H1 (cell line): ENCODE measurements around the gene ZNF524. TPM values are rescaled to one million over a fixed set of nuclear protein-coding genes. Genes with fewer than 3 reads are reported as not detected.

ENCODE experiments used
- CHD2 ChIP-seq: IDR thresholded peaks from 2 replicates; pipeline ENCODE4 v1.6.1; 2012; ENCODE audit warnings: low read length, improper control_type of control experiment
- CHD7 ChIP-seq: fragments of 300-600 bp; sonication (generic); IDR thresholded peaks from 2 replicates; pipeline ENCODE4 v1.7.1; 2012; ENCODE audit warnings: low read length, moderate library complexity, mild to moderate bottlenecking, inconsistent platforms; ENCODE audit not compliant: insufficient replicate concordance
- EP300 ChIP-seq, 2 experiments: IDR thresholded peaks; 1 replicate in 1 of 2; 2 replicates in 1 of 2; pipeline ENCODE4 v1.6.1; 2011 to 2012; ENCODE audit warnings: low read depth in 2 of 2, low read length in 2 of 2, mild to moderate bottlenecking in 2 of 2, borderline replicate concordance in 1 of 2, inconsistent platforms in 1 of 2, moderate library complexity in 1 of 2
- POLR2A ChIP-seq, 2 experiments: IDR thresholded peaks; 1 replicate in 1 of 2; 2 replicates in 1 of 2; pipeline ENCODE4 v1.6.1; 2011; ENCODE audit warnings: low read depth in 2 of 2, low read length in 2 of 2, mild to moderate bottlenecking in 2 of 2; ENCODE audit errors: control extremely low read depth in 1 of 2
- POU5F1 ChIP-seq: IDR thresholded peaks from 2 replicates; pipeline ENCODE4 v1.6.1; 2011; ENCODE audit warnings: low read depth, mild to moderate bottlenecking, low read length, moderate library complexity
- RAD21 ChIP-seq, 2 experiments: IDR thresholded peaks in 1 of 2; conservative IDR thresholded peaks in 1 of 2; 2 replicates each; pipeline ENCODE4 v1.6.1; 2011; ENCODE audit warnings: low read depth in 2 of 2, low read length in 2 of 2, improper control_type of control experiment in 1 of 2, inconsistent platforms in 1 of 2, mild to moderate bottlenecking in 1 of 2, moderate library complexity in 1 of 2
- SIN3A ChIP-seq, 2 experiments: IDR thresholded peaks in 1 of 2; conservative IDR thresholded peaks in 1 of 2; 2 replicates each; pipeline ENCODE4 v1.6.1; 2011 to 2012; ENCODE audit warnings: low read length in 2 of 2, improper control_type of control experiment in 1 of 2, low read depth in 1 of 2, mild to moderate bottlenecking in 1 of 2
- SIRT6 ChIP-seq: IDR thresholded peaks from one replicate; pipeline ENCODE4 v1.7.1; 2012; ENCODE audit warnings: low read length, inconsistent platforms
- SP1 ChIP-seq: IDR thresholded peaks from 2 replicates; pipeline ENCODE4 v1.6.1; 2011; ENCODE audit warnings: low read depth, low read length
- SRF ChIP-seq: IDR thresholded peaks from 2 replicates; pipeline ENCODE4 v1.6.1; 2011; ENCODE audit warnings: mild to moderate bottlenecking, low read depth, low read length, moderate library complexity
- polyA plus RNA-seq, 7 experiments: library from polyadenylated mRNA; depleted of rRNA in 3 of 7; stranded (reverse) in 5 of 7; unstranded in 2 of 7; fragments of >200 nt in 5 of 7; fragments of 200-250 nt in 2 of 7; gene quantifications; 1 replicate in 5 of 7; 2 replicates in 1 of 7; 4 replicates in 1 of 7; pipeline versions ENCODE4 v1.2.1 to v1.2.3, GENCODE V29; 2011 to 2013; ENCODE audit warnings: missing spikeins in 2 of 7, mixed read lengths in 2 of 7
- total RNA-seq: library from RNA; stranded (reverse); fragmentation: NEBNext Ultra II Directional; extraction: Animal tissue kit (Norgen Biotek cat#: 25700); gene quantifications from 2 replicates; pipeline ENCODE4 v1.2.1, GENCODE V29; 2021

Gene ZNF524
- total and polyA plus RNA-seq, 2 of the 8 experiments (the other 6 are each of a cell fraction or from before 2014, with no cell fraction given) = 4.4 to 4.7 TPM

DNA sequence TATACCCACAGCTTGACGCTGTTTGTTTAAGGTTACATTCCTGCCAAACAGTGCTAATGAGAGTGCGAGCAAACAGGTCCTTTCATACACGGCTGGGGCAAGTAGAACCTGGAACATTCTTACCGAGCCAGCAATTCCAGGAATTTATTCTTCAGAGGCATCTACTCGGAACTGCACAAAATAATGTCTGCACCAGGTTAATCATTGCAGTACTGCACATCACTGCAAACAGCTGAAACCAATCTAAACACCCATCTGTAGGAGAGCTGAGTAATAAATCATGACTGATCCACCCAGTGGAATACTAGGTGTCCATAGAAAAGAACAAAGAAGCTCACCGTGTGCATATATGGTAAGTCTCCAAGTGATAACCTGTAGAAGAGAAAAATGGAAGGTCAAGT, 18.3 kb upstream of the ZNF524 start (continued):
- TF ChIP-seq CHD7 (no peak), SRF (no peak), SIRT6 (no peak), POLR2A (IDR thresholded peaks at IDR 0.05; ENCODE audit: control extremely low read depth in 1 of 2, low read depth in 2 of 2, low read length in 2 of 2) (no peak), SP1 (no peak), POU5F1 (no peak), CHD2 (no peak), RAD21 (IDR thresholded peaks at IDR 0.05 in 1 of 2, conservative IDR thresholded peaks at IDR 0.05 in 1 of 2; ENCODE audit: low read depth in 2 of 2, low read length in 2 of 2) (no peak), SIN3A (conservative IDR thresholded peaks at IDR 0.05 in 1 of 2, IDR thresholded peaks at IDR 0.05 in 1 of 2; ENCODE audit: low read depth in 1 of 2, low read length in 2 of 2) (no peak), EP300 (IDR thresholded peaks at IDR 0.05; ENCODE audit: borderline replicate concordance in 1 of 2, low read depth in 2 of 2, low read length in 2 of 2) (no peak)
